ENCODE data around the gene MYH15. TPM values are rescaled to one million over a fixed set of nuclear protein-coding genes. Genes with fewer than 3 reads are reported as not detected.

MYH15 gene
- total RNA-seq, 4 donors from 2014 or later: 0.18 to 0.38 TPM; not detected in 2

- no peak for DNase-seq
- Histone ChIP-seq H3K27me3 (no peaks in the 10 kb centered on the region), H3K27ac (no peak overlapping the region), H3K4me3 (no peak overlapping the region), H3K4me1 (no peaks in the 10 kb centered on the region), H3K36me3 (peaks cover 0 to 9% (median 0%) of the 10 kb centered on the region in 3 donors), H3K9me3 (no peaks in the 10 kb centered on the region)
- no peak for TF ChIP-seq POLR2A (IDR thresholded peaks at IDR 0.05)
- no peak for TF ChIP-seq CTCF (IDR thresholded peaks at IDR 0.05)
Measured at GRCh38 chr3:108352176-108352575, 158.2 kb downstream of the MYH15 start.

- H3K4me3 ChIP-seq: no peak overlapping the region
- no peaks in the 10 kb centered on the region for H3K36me3 ChIP-seq
- no peaks in the 10 kb centered on the region for H3K27me3 ChIP-seq
- DNase-seq: no peak
- H3K9me3 ChIP-seq: no peaks in the 10 kb centered on the region
- no peaks in the 10 kb centered on the region for H3K4me1 ChIP-seq
- no peak for TF ChIP-seq POLR2A (IDR thresholded peaks at IDR 0.05)
- no peak for TF ChIP-seq CTCF (IDR thresholded peaks at IDR 0.05)
- H3K27ac ChIP-seq: no peak overlapping the region
Measured at GRCh38 chr3:108346301-108347227, 163.8 kb downstream of the MYH15 start.

GRCh38 chr3:108345492-108346205 is 164.7 kb downstream of the MYH15 start:
- no peak overlapping the region for H3K4me3 ChIP-seq
- no peak for DNase-seq
- no peaks in the 10 kb centered on the region for H3K27me3 ChIP-seq
- no peaks in the 10 kb centered on the region for H3K9me3 ChIP-seq
- H3K27ac ChIP-seq: no peak overlapping the region
- H3K36me3 ChIP-seq: no peaks in the 10 kb centered on the region
- no peak for TF ChIP-seq CTCF (IDR thresholded peaks at IDR 0.05)
- TF ChIP-seq POLR2A (IDR thresholded peaks at IDR 0.05): no peak
- H3K4me1 ChIP-seq: no peaks in the 10 kb centered on the region

GRCh38 chr3:108343491-108343890 is 166.9 kb downstream of the MYH15 start:
- Histone ChIP-seq H3K27ac (no peak overlapping the region), H3K36me3 (no peaks in the 10 kb centered on the region), H3K9me3 (no peaks in the 10 kb centered on the region), H3K4me3 (no peak overlapping the region), H3K27me3 (no peaks in the 10 kb centered on the region), H3K4me1 (no peaks in the 10 kb centered on the region)
- no peak for TF ChIP-seq POLR2A (IDR thresholded peaks at IDR 0.05)
- TF ChIP-seq CTCF (IDR thresholded peaks at IDR 0.05): no peak
- DNase-seq: no peak

GRCh38 chr3:108342837-108343486 is 167.4 kb downstream of the MYH15 start:
- no peak overlapping the region for H3K27ac ChIP-seq
- TF ChIP-seq CTCF (IDR thresholded peaks at IDR 0.05) (no peak), POLR2A (IDR thresholded peaks at IDR 0.05) (no peak)

More at GRCh38 chr3:108342837-108343486, 167.4 kb downstream of the MYH15 start:
- DNase-seq: no peak
- no peaks in the 10 kb centered on the region for H3K27me3 ChIP-seq
- H3K4me1 ChIP-seq: no peaks in the 10 kb centered on the region
- no peaks in the 10 kb centered on the region for H3K9me3 ChIP-seq
- H3K4me3 ChIP-seq: no peak overlapping the region
- no peaks in the 10 kb centered on the region for H3K36me3 ChIP-seq

Data from Peyer's patch (tissue), 4 donors.